ENCODE data around the gene SLC25A20. TPM values are rescaled to one million over a fixed set of nuclear protein-coding genes. Genes with fewer than 3 reads are reported as not detected.

SLC25A20 gene
- total and polyA plus RNA-seq, 3 experiments from 2014 or later = 29.1 to 40.1 (median 31.5) TPM

DNA sequence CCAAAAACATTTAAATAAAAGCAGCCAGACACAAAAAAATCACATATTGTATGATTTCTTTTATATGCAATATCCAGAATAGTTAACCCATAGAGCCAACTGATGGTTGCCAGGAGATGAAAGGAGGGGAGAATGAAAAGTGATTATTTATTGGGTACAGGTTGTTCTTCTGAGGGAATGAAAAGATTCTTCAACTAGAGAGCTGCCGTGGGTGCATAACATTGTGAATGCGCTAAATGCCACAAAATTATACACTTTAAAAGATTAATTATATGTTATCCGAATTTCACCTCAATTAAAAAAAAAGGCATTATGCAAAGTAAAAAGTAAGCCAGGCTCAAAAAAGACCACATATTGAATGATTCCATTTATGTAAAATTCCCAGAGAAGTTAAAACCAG lies 87.2 kb downstream of the SLC25A20 start:
- Mint-ChIP-seq H3K9me3 (peaks cover 0 to 13% (median 4%) of the 10 kb centered on the region in 5 donors), H3K4me1 (peaks cover 36 to 57% (median 42%) of the 10 kb centered on the region in 3 donors), H3K4me3 (peak overlapping the region in 3 of 7 donors; percentile 7 to 28 (median 9)), H3K27ac (peak overlapping the region; percentile 20 to 95 (median 92)), H3K27me3 (no peaks in the 10 kb centered on the region), H3K36me3 (peaks cover 0 to 8% (median 7%) of the 10 kb centered on the region in 3 donors)
- Histone ChIP-seq H3K4me1 (ENCODE audit: insufficient read depth, low read length) (peaks cover 28% of the 10 kb centered on the region), H3K27ac (ENCODE audit: low read depth, low read length) (no peak overlapping the region), H3K27me3 (ENCODE audit: insufficient read depth, low read length, poor library complexity, severe bottlenecking) (no peaks in the 10 kb centered on the region), H3K4me3 (ENCODE audit: low read length) (no peak overlapping the region), H3K36me3 (ENCODE audit: insufficient read depth, low read length) (no peaks in the 10 kb centered on the region), H3K9me3 (ENCODE audit: low read length) (no peaks in the 10 kb centered on the region)
- CTCF ChIA-PET = no interaction called here
- POLR2A ChIA-PET = interaction anchor here (0.6 to 2.0 kb wide), 3 partner anchors 36 to 87 kb away, joined by 6 to 10 read pairs (median 6); partner anchors contain the start of genes PRKAR2A and SLC25A20
- no peak for DNase-seq

Other genes starting within 250 kb of the SLC25A20 start
- gene CELSR3, start 236.0 kb downstream of the SLC25A20 start, total RNA-seq = 10 to 100 TPM; 19.3 TPM
- gene CELSR3, start 236.0 kb downstream of the SLC25A20 start, polyA plus RNA-seq = 0.41 TPM
- gene NCKIPSD, start 213.0 kb downstream of the SLC25A20 start, total RNA-seq = 10 to 100 TPM; 29.2 to 30.2 TPM
- gene NCKIPSD, start 213.0 kb downstream of the SLC25A20 start, polyA plus RNA-seq = 11.0 TPM
- 10 to 100 TPM; 43.9 to 47.1 TPM for gene IP6K2, start 181.7 kb downstream of the SLC25A20 start, total RNA-seq
- gene IP6K2, start 181.7 kb downstream of the SLC25A20 start, polyA plus RNA-seq = 50.5 TPM
- 10 to 100 TPM; 61.5 to 62.1 TPM for gene PRKAR2A, start 51.0 kb downstream of the SLC25A20 start, total RNA-seq
- gene PRKAR2A, start 51.0 kb downstream of the SLC25A20 start, polyA plus RNA-seq = 16.4 TPM
- 100 to 1,000 TPM; 117 to 123 TPM for gene ARIH2, start 20.0 kb upstream of the SLC25A20 start, total RNA-seq
- 126 TPM for gene ARIH2, start 20.0 kb upstream of the SLC25A20 start, polyA plus RNA-seq
- gene P4HTM, start 91.4 kb upstream of the SLC25A20 start, total RNA-seq = 10 to 100 TPM; 28.6 to 33.0 TPM
- gene P4HTM, start 91.4 kb upstream of the SLC25A20 start, polyA plus RNA-seq = 35.0 TPM
- 100 to 1,000 TPM; 158 to 167 TPM for gene WDR6, start 108.5 kb upstream of the SLC25A20 start, total RNA-seq
- 82.9 TPM for gene WDR6, start 108.5 kb upstream of the SLC25A20 start, polyA plus RNA-seq
- gene DALRD3, start 119.7 kb upstream of the SLC25A20 start, total RNA-seq = 10 to 100 TPM; 27.9 to 31.7 TPM
- gene DALRD3, start 119.7 kb upstream of the SLC25A20 start, polyA plus RNA-seq = 24.4 TPM
- gene NDUFAF3, start 123.2 kb upstream of the SLC25A20 start, total RNA-seq = 10 to 100 TPM; 86.3 to 88.8 TPM
- 217 TPM for gene NDUFAF3, start 123.2 kb upstream of the SLC25A20 start, polyA plus RNA-seq
- 100 to 1,000 TPM; 448 to 457 TPM for gene IMPDH2, start 130.5 kb upstream of the SLC25A20 start, total RNA-seq
- gene IMPDH2, start 130.5 kb upstream of the SLC25A20 start, polyA plus RNA-seq = 76.1 TPM
- 100 to 1,000 TPM; 122 to 134 TPM for gene QRICH1, start 195.2 kb upstream of the SLC25A20 start, total RNA-seq
- 30.5 TPM for gene QRICH1, start 195.2 kb upstream of the SLC25A20 start, polyA plus RNA-seq
- 100 to 1,000 TPM; 233 to 244 TPM for gene QARS1, start 205.9 kb upstream of the SLC25A20 start, total RNA-seq
- 95.8 TPM for gene QARS1, start 205.9 kb upstream of the SLC25A20 start, polyA plus RNA-seq
- gene USP19, start 221.9 kb upstream of the SLC25A20 start, total RNA-seq = 10 to 100 TPM; 71.8 to 73.9 TPM
- gene USP19, start 221.9 kb upstream of the SLC25A20 start, polyA plus RNA-seq = 32.8 TPM
- under 1 TPM; 0.58 to 0.77 TPM for gene LAMB2, start 234.2 kb upstream of the SLC25A20 start, total RNA-seq
- gene LAMB2, start 234.2 kb upstream of the SLC25A20 start, polyA plus RNA-seq = not detected